Body of pancreas (tissue), 4 donors: ENCODE measurements around the gene CLPTM1. TPM values are rescaled to one million over a fixed set of nuclear protein-coding genes. Genes with fewer than 3 reads are reported as not detected.

Experiments
- ATAC-seq: fragments of 150-250 bp; one replicate; pipeline ENCODE4 v1.9.1; 2016
- DNase-seq, 4 donors: peaks; one replicate each; pipeline ENCODE4 v3.0.0-alpha.2; 2019
- H3K27ac ChIP-seq, 4 donors: fragments of 200-600 bp; sonication (generic); 1 replicate in 3 of 4; 2 replicates in 1 of 4; pipeline versions ENCODE4 v1.5.1 to v1.6.1; 2016 to 2019; ENCODE audit warnings: mild to moderate bottlenecking in 1 of 4, mixed read lengths in 1 of 4, moderate library complexity in 1 of 4
- H3K27me3 ChIP-seq, 2 donors: fragments of 200-600 bp; sonication (generic); one replicate each; pipeline ENCODE4 v1.6.0; 2016; ENCODE audit warnings: mild to moderate bottlenecking in 1 of 2
- H3K36me3 ChIP-seq, 2 donors: fragments of 200-600 bp; sonication (generic); replicated peaks in 1 of 2; 2 replicates each; pipeline ENCODE4 v1.5.1; 2016; ENCODE audit warnings: low read depth in 2 of 2; ENCODE audit not compliant: insufficient read depth in 1 of 2
- H3K4me1 ChIP-seq: fragments of 200-600 bp; sonication (generic); one replicate; pipeline ENCODE4 v1.6.0; 2016
- H3K4me3 ChIP-seq, 2 donors: fragments of 200-600 bp; sonication (generic); 1 replicate in 1 of 2; 2 replicates in 1 of 2; pipeline ENCODE4 v1.5.1; 2016 to 2019
- H3K9me3 ChIP-seq, 3 donors: fragments of 200-600 bp; sonication (generic); 1 replicate in 2 of 3; 2 replicates in 1 of 3; pipeline ENCODE4 v1.5.1; 2016
- POLR2A ChIP-seq, 3 donors: fragments of 450-650 bp; IDR thresholded peaks; one replicate each; pipeline ENCODE4 v1.6.1; 2016; ENCODE audit warnings: antibody characterized with exemption in 3 of 3, mild to moderate bottlenecking in 2 of 3
- WGBS, 2 donors: methylation state at CpG; one replicate each; pipeline ENCODE4 v1.1.5; 2017; 5-methylcytosine and 5-hydroxymethylcytosine counted together
- intact Hi-C: fragments of 100-400 bp; cut with DNase I; formaldehyde crosslinking; loops from one replicate; pipeline ENCODE4 v1.15.1; 2023
- total RNA-seq, 2 donors: library from RNA; depleted of rRNA; stranded (reverse); fragments of >200 nt; gene quantifications; one replicate each; pipeline ENCODE4 v1.1.0, GENCODE V29; 2016
- TF ChIP-seq, protein P1 (sequence below), 7 experiments: fragments of 450-650 bp in 4 of 7; fragments of 200-600 bp in 3 of 7; sonication (generic) in 3 of 7; IDR thresholded peaks; one replicate each; pipeline ENCODE4 v1.5.1; 2016 to 2019; ENCODE audit warnings: antibody characterized with exemption in 7 of 7

CLPTM1 gene
- total RNA-seq, 2 donors from 2014 or later, result 37.1 to 48.5 TPM

DNA sequence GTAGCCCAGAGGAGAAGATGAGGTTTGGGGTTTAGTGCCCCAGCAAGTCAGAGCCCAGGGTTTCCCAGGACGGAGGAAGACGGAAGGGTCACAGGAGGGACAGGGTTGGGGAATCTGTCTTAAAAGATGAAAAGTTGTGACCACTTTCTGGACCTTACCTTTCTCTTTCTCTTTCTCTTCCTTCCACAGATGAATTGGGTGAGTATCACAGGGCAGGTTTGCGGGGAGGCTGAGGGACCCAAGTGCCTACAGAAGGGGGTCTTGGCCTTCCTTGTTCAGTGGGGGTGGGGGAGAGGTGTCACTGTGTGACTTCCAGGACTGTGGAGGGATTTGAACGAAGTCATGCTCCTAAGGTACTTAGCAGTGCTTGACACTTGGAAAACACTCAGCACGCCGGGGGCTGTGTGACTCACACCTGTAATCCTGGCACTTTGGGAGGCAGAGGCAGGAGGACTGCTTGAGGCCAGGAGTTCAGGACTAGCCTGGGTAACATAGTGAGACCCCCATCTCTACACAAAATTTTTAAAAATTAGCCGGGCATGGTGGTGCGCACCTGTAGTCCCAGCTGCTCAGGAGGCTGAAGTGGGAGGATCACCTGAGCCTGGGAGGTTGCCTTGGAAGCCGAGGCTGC, 54.6 kb downstream of the CLPTM1 start:
- ATAC-seq (no peak), DNase-seq (no peak)
- 90 to 97% methylated on average over 6 to 9 of the region's 9 CpGs for WGBS, 2 donors
- Histone ChIP-seq H3K27me3 (no peaks in the 10 kb centered on the region), H3K4me1 (no peaks in the 10 kb centered on the region), H3K4me3 (no peak overlapping the region), H3K9me3 (no peaks in the 10 kb centered on the region), H3K27ac (no peak overlapping the region), H3K36me3 (peaks cover 0 to 13% of the 10 kb centered on the region in 2 donors)
- intact Hi-C loops, result no loop called here
- TF ChIP-seq, protein P1, sequence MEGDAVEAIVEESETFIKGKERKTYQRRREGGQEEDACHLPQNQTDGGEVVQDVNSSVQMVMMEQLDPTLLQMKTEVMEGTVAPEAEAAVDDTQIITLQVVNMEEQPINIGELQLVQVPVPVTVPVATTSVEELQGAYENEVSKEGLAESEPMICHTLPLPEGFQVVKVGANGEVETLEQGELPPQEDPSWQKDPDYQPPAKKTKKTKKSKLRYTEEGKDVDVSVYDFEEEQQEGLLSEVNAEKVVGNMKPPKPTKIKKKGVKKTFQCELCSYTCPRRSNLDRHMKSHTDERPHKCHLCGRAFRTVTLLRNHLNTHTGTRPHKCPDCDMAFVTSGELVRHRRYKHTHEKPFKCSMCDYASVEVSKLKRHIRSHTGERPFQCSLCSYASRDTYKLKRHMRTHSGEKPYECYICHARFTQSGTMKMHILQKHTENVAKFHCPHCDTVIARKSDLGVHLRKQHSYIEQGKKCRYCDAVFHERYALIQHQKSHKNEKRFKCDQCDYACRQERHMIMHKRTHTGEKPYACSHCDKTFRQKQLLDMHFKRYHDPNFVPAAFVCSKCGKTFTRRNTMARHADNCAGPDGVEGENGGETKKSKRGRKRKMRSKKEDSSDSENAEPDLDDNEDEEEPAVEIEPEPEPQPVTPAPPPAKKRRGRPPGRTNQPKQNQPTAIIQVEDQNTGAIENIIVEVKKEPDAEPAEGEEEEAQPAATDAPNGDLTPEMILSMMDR (IDR thresholded peaks at IDR 0.05), result no peak
- no peak for TF ChIP-seq POLR2A (IDR thresholded peaks at IDR 0.05)

DNA sequence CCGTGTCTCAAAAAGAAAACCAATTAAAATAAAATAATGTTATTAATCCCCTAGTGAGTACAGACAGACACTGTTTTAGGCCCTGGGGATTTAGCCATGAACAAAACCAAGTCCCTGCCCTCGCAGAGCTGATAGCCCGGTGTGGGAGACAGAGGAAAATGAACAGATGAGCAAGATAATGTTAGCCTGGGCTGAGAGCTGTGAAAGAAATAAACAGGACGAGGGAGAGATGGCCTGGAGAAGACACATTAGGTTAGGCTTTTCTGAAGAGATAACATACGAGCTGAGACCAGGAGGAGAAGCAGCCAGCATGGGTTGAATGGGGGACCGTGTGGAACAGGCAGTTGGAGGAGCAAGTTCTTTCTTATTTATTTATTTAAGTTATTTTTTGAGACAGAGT, 55.1 kb downstream of the CLPTM1 start:
- ATAC-seq (no peak), DNase-seq (no peak)
- Histone ChIP-seq H3K4me3 (no peak overlapping the region), H3K4me1 (no peaks in the 10 kb centered on the region), H3K36me3 (peaks cover 0 to 13% of the 10 kb centered on the region in 2 donors), H3K27ac (no peak overlapping the region), H3K27me3 (no peaks in the 10 kb centered on the region), H3K9me3 (no peaks in the 10 kb centered on the region)
- intact Hi-C loops, result no loop called here
- TF ChIP-seq, protein P1 (IDR thresholded peaks at IDR 0.05), result no peak
- no peak for TF ChIP-seq POLR2A (IDR thresholded peaks at IDR 0.05)
- WGBS, 2 donors, result 65 to 68% methylated on average over 5 to 6 of the region's 6 CpGs

DNA sequence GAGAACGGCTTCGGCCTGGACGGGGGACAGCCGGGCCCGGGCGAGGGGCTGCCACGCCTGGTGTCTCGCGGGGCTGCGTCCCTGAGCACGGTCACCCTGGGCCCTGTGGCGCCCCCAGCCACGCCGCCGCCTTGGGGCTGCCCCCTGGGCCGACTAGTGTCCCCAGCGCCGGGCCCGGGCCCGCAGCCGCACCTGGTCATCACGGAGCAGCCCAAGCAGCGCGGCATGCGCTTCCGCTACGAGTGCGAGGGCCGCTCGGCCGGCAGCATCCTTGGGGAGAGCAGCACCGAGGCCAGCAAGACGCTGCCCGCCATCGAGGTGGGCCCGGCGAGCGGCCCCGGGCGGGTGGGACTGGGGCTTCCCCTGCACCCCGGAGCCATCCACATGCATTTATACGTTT, 56.8 kb downstream of the CLPTM1 start:
- DNase-seq, result no peak

DNA sequence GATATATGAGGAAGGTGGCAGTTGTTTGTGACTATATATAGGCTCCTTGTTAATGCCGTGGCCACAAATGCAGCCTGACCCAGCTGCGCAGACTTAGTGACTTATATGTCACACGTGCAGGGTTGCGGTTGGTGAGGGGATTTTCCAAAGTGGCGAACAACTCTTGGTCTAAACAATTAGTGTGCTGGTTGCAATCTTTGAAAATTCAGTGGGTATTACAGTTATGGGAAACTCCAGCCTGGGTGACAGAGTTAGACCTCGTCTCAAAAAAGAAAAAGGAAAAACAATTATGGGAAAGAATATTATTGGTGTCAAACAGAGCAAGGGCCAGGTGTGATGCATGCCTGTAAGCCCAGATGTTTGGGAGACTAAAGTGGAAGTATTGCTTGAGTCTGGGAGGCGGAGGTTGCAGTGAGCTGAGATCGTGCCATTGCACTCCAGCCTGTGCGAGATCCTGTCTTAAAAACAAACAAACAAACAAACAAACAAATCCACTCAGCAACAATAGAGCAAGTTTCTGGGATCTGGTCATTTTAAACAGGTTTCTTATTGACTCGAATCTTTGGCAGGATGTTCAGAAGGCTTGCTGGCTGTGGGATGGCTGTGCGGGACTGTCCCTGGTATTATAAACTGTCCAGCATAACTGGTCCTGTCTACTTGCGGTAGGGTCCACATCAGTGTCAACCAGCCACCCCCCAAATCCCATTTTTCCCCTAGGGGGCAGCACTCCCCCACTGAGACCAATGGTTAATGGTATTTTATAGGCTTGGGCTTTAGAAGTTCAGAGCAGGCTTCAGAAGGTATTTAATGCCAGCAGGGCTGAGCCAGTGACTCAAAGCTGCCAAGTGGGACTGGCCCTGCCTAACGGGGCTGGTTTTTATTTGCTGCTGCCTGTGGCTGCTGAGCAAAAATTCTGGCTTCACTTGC, 61.5 kb downstream of the CLPTM1 start:
- 54 to 59% methylated on average over 13 of the region's 13 CpGs for WGBS, 2 donors
- H3K27ac ChIP-seq, result no peak overlapping the region
- TF ChIP-seq POLR2A (IDR thresholded peaks at IDR 0.05), result no peak
- TF ChIP-seq, protein P1 (IDR thresholded peaks at IDR 0.05), result peak; percentile 52 to 85 (median 66)
- H3K4me3 ChIP-seq, result no peak overlapping the region
- intact Hi-C loops, result no loop called here
- H3K36me3 ChIP-seq, result peaks cover 0 to 10% of the 10 kb centered on the region in 2 donors
- DNase-seq (peak; percentile 66 to 84 (median 75)), ATAC-seq (peak; percentile 81)
- H3K4me1 ChIP-seq, result no peaks in the 10 kb centered on the region
- H3K27me3 ChIP-seq, result no peaks in the 10 kb centered on the region
- no peaks in the 10 kb centered on the region for H3K9me3 ChIP-seq

More for the DNA sequence above, 56.8 kb downstream of the CLPTM1 start:
- H3K4me1 ChIP-seq, result no peaks in the 10 kb centered on the region
- H3K36me3 ChIP-seq, result peaks cover 0 to 13% of the 10 kb centered on the region in 2 donors
- 93% methylated on average over 42 of the region's 42 CpGs; no CpG with 5 or more reads in 1 of the 2 donors for WGBS, 2 donors
- TF ChIP-seq, protein P1 (IDR thresholded peaks at IDR 0.05), result no peak
- TF ChIP-seq POLR2A (IDR thresholded peaks at IDR 0.05), result no peak
- H3K27me3 ChIP-seq, result no peaks in the 10 kb centered on the region
- H3K4me3 ChIP-seq, result no peak overlapping the region
- intact Hi-C loops, result no loop called here
- no peak overlapping the region for H3K27ac ChIP-seq
- H3K9me3 ChIP-seq, result no peaks in the 10 kb centered on the region
- ATAC-seq, result no peak
